Effector CD4-positive, alpha-beta T cell (primary cell): ENCODE results near the gene GJC2.

ENCODE experiments used
- DNase-seq: peaks from one replicate; pipeline ENCODE4 v3.0.0-alpha.2; 2020

GJC2 gene

GRCh38 chr1:228145463-228146416 lies 4.0 kb upstream of the GJC2 start:
- DNase-seq: no peak

DNA sequence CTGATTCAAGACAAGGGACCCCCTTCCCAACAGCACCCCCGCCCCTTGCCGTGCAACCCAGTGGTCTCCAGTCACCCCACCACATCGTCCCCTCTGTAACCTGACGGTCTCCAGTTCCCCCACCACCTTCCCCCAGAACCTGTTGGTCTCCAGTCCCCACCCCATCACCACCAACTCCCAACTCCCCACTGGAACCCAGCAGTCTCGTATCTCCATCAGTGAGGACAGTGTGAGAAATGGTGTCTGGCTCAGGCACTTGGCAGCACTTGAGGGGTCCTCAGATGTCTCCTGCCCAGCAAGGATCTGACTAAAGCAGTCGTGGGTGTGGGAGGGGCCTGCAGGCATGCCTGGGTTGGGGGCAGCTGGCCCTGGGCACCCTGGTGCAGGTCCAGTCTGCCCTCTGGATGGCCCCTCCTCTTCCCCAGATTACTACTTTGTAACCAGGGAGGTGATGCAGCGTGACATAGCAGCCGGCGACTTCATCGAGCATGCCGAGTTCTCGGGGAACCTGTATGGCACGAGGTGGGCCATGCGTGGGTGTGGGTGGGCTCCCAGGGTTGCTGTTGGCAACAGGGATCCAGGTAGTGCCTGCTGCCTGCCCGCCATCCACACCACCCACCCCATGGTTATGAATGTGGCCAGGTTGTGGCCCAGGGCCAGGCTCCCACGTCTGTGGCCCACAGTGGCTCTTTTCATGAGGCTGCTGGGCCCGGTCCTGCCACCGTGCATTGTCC lies 3.1 kb upstream of the GJC2 start:
- DNase-seq: no peak

GRCh38 chr1:228147151-228147693 lies 2.5 kb upstream of the GJC2 start:
- no peak for DNase-seq

DNA sequence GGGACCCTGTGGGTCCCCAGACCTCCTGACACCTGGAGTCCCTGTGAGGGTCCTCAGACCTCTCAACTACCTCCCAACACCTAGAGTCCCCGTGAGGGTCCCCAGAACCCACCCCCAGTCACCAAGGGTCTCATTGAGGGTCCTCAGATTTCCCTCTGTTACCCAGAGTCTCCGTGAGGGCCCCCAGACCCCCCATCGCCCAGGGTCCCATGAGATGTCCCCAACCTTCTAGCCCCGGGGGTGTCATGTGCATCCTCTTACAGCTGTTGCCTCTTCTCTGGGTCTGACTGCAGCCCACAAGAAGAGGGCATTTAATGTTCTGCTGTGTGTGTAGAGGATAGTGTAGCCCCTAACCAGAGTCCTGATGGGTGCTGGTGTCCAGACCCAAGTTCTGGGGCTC lies 2.0 kb upstream of the GJC2 start:
- DNase-seq: no peak

DNA sequence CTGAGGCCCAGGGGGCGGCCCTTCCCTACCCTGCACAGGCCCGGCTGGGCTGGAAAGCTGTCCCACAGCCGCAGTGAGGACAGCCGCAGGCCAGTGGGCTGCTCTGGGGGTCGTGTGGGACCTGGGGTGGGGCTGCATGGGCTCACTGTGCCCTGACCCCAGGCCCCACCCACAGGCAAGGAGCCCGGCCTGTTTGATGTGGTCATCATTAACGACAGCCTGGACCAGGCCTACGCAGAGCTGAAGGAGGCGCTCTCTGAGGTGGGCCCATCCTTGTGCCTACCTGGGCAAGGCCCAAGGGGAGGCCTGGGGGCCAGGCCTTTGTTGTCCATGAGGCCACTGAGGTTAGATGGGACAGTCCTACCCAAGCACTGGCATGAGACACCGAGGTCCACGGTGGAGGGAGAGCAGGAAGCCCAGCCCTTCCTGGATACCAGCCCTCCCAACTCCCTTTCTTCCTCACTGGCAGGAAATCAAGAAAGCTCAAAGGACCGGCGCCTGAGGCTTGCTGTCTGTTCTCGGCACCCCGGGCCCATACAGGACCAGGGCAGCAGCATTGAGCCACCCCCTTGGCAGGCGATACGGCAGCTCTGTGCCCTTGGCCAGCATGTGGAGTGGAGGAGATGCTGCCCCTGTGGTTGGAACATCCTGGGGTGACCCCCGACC lies 1.4 kb upstream of the GJC2 start:
- DNase-seq: no peak

GRCh38 chr1:228148935-228149405 lies 760 bp upstream of the GJC2 start:
- DNase-seq: no peak

- no peak for DNase-seq
These were observed 360 bp downstream of the GJC2 start for GRCh38 chr1:228150120-228150460.

GRCh38 chr1:228150461-228151179 lies 890 bp downstream of the GJC2 start:
- DNase-seq: no peak

DNA sequence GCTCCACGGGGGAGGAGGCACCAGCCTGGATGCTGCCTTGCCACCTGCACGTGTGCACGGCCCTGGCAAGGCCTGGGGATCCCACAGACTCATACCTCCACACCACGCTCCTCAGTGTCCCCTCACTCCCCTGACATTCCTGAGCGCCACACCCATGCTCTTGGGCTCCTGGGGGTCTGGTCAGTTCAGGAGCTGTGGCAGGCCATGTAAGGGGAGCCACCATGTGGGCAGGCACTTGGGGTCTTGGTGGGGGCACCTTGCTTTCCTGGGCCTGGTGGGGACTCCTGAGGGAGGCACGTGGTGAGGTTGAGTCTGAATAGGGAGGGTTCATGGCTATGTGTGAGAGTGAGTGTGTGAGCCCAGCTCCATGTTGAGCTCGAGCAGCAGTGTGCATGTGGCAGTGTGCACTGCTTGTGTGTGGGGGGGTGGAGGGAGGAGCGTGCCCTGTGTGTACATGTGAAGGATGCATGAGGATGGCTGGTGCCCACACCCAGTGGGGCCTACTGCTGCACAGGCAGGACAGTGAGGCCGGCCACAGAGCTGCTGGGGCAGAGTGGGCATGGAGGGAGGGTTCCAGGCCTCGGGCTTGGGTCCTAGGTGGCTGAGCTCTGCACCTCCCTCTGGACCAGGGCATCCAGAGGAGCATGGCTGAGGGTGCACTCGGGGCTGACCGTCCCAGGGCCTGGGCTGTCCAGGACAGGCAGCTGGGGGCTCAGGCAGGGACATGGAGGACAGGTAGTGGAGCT lies 1.6 kb downstream of the GJC2 start:
- DNase-seq: no peak

DNA sequence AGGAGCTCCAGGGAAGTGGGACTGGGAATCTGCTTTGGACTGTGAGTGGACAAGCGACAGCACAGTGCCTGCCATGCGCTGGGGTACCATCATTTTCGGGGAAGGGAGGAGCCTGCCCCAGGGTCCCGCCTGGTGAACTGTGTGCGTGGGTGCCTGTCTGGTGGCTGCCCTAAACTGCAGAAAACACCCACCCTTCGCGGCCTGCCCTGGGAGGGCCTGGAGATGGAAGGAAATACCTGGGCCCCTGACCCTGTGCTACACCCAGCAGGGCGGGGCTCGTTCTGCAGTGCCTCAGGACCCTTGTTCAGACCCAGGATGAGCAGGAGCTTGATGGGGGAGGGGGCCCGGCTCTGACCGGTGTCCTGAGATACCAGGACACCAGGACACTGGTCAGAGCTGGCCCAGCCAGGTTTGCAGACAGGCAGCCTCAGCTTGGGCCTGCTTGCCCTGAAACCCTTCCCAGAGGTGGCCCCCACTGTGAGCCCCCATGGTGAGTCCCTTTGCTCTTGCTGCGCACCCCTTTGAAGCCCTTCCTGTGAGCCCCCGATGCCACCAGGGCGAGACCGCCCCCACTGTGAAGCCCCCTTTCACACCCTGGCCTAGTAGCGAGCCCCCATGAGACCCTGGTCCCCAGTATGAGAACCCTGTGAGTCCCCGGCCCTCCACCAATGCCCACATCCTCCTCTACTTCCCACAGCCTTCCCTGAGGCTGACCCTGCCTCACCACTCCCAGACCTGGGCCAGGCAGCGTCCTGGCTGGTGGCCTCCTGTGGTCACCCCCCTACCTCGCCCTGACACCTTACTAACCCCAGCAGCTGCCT lies 2.6 kb downstream of the GJC2 start:
- no peak for DNase-seq

GRCh38 chr1:228152918-228153258 lies 3.2 kb downstream of the GJC2 start:
- no peak for DNase-seq

GRCh38 chr1:228154021-228154669 lies 4.4 kb downstream of the GJC2 start:
- DNase-seq: no peak

- DNase-seq: no peak
These were observed 5.2 kb downstream of the GJC2 start for GRCh38 chr1:228154670-228155571.

DNA sequence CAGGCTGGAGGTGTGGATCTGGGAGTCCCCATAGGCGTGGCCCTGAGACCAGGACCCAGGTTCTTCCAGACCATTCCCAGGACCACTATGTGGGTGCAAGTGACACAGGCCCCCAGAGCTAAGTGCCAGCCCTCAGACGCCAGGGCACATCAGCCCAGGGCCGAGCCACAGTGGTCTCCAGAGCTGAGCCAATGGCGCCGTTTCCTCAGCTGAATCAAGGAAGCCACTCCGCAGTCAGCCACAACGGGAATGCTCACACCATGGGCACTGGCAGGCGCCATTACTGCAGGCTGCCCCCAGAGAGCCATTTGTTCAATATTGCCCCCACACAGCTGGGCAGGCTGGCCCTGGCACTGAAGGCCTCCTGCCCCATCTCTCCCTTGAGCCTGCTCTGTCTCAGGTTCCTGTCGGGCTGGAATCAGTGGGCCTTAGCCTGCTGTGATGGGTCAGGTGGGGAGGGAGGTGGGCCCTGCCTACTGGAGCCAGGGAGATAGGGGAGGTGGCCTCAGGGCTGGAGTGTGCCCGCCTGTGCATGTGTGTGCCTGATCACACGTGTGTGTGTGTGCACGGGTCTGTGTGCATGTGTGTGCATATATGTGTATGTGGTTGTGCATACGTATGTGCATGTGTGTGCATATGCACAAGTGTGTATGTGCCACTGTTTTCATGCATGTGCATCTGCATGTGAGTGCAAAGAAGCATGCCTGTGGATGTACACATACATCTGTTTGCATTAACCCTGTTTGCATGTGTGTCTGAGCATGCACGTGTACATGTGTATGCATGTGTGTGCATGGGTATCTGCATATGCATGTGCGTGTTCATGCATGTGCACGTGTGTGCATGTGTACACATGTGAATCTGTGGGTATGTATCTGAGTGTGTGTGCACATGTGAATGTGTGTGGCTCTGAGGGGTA lies 6.1 kb downstream of the GJC2 start:
- DNase-seq: no peak

DNA sequence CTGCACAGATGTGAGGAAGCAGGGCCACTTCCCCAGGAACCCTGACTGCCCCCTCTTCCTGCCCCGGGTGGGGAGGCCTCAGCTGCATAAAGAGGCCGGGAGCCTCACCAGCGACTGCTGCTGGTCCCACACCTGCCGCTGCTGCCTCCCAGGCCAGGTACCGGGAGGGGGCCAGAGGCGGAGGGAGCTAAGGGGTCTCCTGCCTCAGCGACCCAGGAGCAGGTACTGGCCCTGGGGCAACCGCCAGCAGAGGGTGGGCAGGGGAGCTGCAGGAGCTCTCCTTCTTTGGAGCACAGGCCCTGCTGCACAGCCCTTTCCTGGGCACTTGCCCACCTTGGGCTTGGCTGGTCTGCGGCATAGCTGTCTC lies 6.8 kb downstream of the GJC2 start:
- DNase-seq: no peak

DNA sequence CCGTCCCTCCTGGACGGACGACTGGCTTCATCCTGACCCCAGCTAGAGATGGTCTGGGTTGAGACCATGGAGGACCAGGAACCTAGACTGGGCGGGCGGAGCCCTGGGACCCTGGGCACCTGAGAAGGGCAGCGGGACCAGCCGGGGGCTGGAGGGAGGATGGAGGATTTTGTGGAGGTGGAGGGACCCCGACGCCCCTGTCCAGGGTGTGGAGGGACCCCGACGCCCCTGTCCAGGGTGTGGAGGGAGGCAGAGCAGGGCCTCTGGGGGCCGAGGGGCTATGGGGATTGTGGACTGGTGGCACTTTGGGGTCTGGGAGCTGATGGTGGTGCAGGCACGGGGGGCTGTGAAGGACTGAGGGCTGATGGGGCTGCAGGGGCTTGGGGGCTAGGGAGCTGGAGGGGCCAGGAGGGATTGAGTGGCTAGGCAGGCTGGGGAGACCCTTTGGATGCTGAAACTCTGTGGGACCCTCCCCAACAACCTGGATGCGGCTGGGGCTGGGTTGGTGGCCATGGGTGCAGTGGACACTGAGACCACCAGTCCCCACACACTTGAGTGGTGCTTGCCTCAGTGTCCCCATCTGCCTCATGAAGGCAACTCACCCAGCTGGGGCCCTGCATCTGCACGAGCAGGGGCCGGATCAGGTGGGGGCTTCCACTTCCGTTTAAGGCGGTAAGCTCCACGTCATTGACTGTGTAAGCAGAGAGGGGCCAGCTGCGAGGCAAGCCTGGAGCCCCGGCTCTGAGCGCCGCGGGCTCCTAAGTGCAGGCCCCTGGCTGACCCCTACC lies 7.4 kb downstream of the GJC2 start:
- no peak for DNase-seq

DNA sequence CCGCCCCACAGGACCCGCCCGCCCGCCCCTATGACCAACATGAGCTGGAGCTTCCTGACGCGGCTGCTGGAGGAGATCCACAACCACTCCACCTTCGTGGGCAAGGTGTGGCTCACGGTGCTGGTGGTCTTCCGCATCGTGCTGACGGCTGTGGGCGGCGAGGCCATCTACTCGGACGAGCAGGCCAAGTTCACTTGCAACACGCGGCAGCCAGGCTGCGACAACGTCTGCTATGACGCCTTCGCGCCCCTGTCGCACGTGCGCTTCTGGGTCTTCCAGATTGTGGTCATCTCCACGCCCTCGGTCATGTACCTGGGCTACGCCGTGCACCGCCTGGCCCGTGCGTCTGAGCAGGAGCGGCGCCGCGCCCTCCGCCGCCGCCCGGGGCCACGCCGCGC lies 8.0 kb downstream of the GJC2 start:
- no peak for DNase-seq
